ENCODE measurements around the gene KIRREL1.

DNA sequence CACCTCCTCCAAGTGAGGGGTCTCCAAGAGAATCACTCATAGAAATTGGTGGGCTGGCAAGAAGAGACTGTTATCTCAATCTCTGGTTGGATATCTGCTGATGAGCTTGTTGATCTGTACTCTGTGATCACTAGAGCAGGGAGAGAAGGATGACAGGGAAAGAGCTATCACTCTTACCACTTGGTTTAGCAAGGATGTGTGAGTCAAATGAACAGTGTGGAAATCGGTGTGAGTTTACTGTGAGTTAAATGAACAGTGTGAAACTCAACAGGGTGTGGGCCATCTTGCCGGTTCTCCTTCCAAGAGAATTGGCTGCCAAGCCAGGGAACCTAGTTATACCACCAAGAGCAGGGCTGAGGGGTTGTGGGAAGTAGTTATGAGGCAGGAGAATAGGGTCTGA lies 154.0 kb downstream of the KIRREL1 start:
- TF ChIP-seq, protein P1, sequence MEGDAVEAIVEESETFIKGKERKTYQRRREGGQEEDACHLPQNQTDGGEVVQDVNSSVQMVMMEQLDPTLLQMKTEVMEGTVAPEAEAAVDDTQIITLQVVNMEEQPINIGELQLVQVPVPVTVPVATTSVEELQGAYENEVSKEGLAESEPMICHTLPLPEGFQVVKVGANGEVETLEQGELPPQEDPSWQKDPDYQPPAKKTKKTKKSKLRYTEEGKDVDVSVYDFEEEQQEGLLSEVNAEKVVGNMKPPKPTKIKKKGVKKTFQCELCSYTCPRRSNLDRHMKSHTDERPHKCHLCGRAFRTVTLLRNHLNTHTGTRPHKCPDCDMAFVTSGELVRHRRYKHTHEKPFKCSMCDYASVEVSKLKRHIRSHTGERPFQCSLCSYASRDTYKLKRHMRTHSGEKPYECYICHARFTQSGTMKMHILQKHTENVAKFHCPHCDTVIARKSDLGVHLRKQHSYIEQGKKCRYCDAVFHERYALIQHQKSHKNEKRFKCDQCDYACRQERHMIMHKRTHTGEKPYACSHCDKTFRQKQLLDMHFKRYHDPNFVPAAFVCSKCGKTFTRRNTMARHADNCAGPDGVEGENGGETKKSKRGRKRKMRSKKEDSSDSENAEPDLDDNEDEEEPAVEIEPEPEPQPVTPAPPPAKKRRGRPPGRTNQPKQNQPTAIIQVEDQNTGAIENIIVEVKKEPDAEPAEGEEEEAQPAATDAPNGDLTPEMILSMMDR (IDR thresholded peaks at IDR 0.05; ENCODE audit: low read length) = no peak
- TF ChIP-seq EZH2 (IDR thresholded peaks at IDR 0.05; ENCODE audit: borderline replicate concordance, low read length) = no peak
